Right cardiac atrium (tissue), 5 donors: Measurements from ENCODE around the gene TTC21A. TPM values are rescaled to one million over a fixed set of nuclear protein-coding genes. Genes with fewer than 3 reads are reported as not detected.

Experiments
- ATAC-seq, 2 donors: fragments of 200-7000 bp; cut with Tn5 transposase; one replicate each; pipeline versions ENCODE4 v1.8.0 to v1.9.1; 2020; ENCODE audit warnings: moderate library complexity in 2 of 2, mild to moderate bottlenecking in 1 of 2
- DNase-seq, 3 donors: peaks; one replicate each; pipeline ENCODE4 v3.0.0-alpha.2; 2020
- H3K27ac ChIP-seq: one replicate; pipeline ENCODE4 v1.5.1; 2013; ENCODE audit warnings: mild to moderate bottlenecking, low read length, control low read depth, moderate library complexity
- H3K27me3 ChIP-seq: one replicate; pipeline ENCODE4 v1.6.1; 2013; ENCODE audit not compliant: control insufficient read depth, insufficient read depth
- H3K4me1 ChIP-seq: one replicate; pipeline ENCODE4 v1.6.1; 2013; ENCODE audit warnings: low read length; ENCODE audit not compliant: control insufficient read depth, insufficient read depth
- H3K4me3 ChIP-seq: one replicate; pipeline ENCODE4 v1.5.1; 2013; ENCODE audit warnings: low read length, control low read depth
- H3K9me3 ChIP-seq: one replicate; pipeline ENCODE4 v1.6.1; 2013; ENCODE audit warnings: low read length; ENCODE audit not compliant: control insufficient read depth
- WGBS: extraction: QIAGEN DNeasy Blood & Tissue Kit; methylation state at CpG from one replicate; pipeline ENCODE4 v1.1.7; 2013; 5-methylcytosine and 5-hydroxymethylcytosine counted together
- intact Hi-C, 4 donors: fragments of 100-400 bp; cut with DNase I; formaldehyde crosslinking; loops; one replicate each; pipeline versions ENCODE4 v1.11.0 to v1.14.0; 2022 to 2023
- polyA plus RNA-seq: library from polyadenylated mRNA; stranded (reverse); fragments of 200-250 nt; gene quantifications from one replicate; pipeline ENCODE4 v1.2.3, GENCODE V29; 2013
- total RNA-seq, 4 donors: library from RNA; stranded (reverse); fragmentation: NEBNext Ultra II Directional; extraction: Animal tissue kit (Norgen Biotek cat#: 25700); gene quantifications; one replicate each; pipeline ENCODE4 v1.2.1, GENCODE V29; 2021
- donor health status: healthy with polysubstance abuse.
- donor health status: DM: no; HTN: yes; CAD: no.
- donor health status: DM: no; HTN: no; CAD: no.
- donor health status: DM: no; HTN: yes; CAD: no; lungs with severe emphysema.
- donor health status: DM: yes; HTN: yes; CAD: no.

The TTC21A gene
- total and polyA plus RNA-seq, 5 donors: 1.9 to 3.4 (median 2.2) TPM

DNA sequence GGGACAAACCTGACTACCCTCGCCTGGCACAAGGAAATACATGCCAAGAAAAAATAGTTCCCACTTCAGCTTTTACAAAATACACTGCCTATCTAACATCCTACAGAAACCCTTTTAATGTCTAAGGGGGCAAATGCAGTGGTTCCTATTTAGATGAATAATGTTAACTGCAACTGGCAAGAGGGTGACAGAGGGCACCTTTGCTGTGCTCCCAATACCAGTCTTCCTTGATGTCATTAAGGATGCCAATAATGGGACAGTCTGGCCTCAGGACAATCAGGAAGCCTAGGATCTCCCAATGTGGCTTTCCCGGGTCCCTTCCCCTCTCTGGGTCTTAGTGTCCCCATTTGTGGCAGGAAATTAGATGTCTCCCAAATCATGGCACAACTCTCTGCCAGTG, 32.0 kb downstream of the TTC21A start:
- H3K4me3 ChIP-seq: no peak overlapping the region
- ATAC-seq: no peak
- no peaks in the 10 kb centered on the region for H3K9me3 ChIP-seq
- H3K27ac ChIP-seq: no peak overlapping the region
- no peak for DNase-seq
- no peaks in the 10 kb centered on the region for H3K27me3 ChIP-seq
- H3K4me1 ChIP-seq: peaks cover 33% of the 10 kb centered on the region
- 66% methylated on average over 2 of the region's 2 CpGs for WGBS
- intact Hi-C loops: no loop called here

DNA sequence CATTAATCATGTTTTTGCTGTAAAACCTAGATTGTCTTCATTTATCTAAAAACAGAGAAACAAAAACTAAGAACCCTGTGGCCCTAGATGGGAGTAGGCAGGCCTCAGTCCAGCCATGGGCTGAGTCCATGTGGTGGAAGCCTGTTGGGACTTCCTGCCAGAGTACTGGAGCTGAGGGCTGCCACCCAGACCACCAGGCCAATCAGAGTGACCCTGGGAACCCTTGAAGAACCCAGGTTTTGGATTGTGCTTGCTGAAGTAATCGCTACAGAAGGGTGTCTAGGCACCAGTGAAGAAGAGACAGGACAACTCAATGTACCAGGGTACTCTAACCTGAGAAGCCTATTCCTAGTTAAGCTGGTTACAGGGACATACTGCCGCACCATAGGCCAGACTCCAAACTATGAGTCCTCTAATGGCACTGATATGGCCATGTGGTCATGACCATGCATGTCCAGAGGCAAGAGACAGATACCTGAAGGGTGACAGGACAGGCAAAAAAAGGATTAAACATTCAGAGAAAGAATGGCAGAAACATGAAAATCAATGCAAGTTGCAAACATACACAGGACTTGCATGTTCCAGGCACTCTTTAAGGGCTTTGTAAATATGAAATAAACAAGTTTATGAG, 33.0 kb downstream of the TTC21A start:
- Histone ChIP-seq H3K27me3 (no peaks in the 10 kb centered on the region), H3K4me1 (peaks cover 27% of the 10 kb centered on the region), H3K9me3 (no peaks in the 10 kb centered on the region), H3K27ac (no peak overlapping the region), H3K4me3 (no peak overlapping the region)
- DNase-seq (no peak), ATAC-seq (no peak)
- 90% methylated on average over 2 of the region's 2 CpGs for WGBS
- intact Hi-C loops: no loop called here

DNA sequence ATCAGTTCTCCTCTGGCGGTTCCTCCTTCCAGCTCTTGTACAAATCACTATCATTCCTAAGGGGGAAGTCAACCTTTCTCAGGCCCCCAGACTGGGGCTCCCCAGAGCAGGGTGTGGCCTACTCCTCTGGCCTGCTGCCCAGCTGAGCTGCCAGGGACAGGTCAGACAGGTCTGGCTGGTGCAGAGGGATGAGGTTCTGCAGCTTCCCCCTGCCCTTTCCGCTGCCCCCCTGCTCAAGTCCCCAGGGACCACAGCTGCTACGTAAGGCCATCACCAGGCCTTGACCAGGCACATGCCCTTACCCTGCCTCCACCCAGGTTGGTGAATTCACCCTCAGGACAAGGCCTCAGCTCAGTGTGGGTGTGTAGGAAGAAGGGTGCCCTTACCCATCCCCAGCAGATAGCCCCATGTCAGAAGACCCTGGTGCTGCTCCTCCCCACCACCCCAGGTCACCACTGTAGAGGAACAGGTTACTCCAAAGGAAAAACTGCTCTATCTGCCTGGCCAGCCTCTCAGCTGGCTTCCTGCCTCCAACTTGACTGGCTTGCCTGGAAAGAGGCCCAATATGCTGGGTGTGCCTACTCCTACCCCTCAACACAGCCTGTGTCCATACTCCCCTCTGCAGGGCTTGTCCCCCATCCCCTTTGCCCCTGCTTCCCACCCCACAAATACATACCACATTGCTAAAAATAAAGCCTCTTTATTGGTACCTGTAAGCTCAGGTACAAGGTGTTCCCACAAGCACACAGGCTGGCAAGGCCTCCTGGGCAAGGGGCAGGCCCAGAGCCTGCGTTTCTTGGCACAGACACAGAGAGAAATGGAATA, 33.9 kb downstream of the TTC21A start:
- no peaks in the 10 kb centered on the region for H3K27me3 ChIP-seq
- no peak overlapping the region for H3K27ac ChIP-seq
- ATAC-seq: peak; percentile 63 to 65
- intact Hi-C loops: no loop called here
- H3K4me3 ChIP-seq: no peak overlapping the region
- H3K9me3 ChIP-seq: no peaks in the 10 kb centered on the region
- WGBS: 33% methylated on average over 4 of the region's 4 CpGs
- H3K4me1 ChIP-seq: peaks cover 26% of the 10 kb centered on the region
- peak; percentile 71 to 87 (median 85) for DNase-seq

DNA sequence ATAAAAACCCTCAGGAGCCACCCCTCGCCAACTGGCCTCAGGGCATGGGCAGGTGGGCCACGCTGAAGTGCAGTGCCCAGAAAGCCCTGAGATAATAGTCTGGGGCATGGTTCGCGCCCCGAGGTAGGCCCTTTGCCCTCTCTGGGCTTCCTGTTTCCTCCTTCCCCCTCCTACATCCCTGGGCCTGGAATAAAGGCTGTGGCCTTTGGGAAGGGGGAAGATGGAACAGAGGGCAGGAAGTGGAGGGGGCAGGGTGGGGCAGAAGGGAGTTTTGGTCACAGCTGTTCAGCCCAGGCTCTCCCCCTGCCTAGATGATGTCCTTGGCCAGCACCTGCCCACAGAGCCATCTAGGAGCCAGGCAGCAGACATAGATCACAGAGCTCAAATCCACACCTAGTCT, 34.6 kb downstream of the TTC21A start:
- DNase-seq (peak in 2 of 3 donors; percentile 38 to 74), ATAC-seq (peak; percentile 25 to 50)
- Histone ChIP-seq H3K9me3 (no peaks in the 10 kb centered on the region), H3K4me3 (no peak overlapping the region), H3K27ac (no peak overlapping the region), H3K4me1 (peaks cover 30% of the 10 kb centered on the region), H3K27me3 (no peaks in the 10 kb centered on the region)
- 64% methylated on average over 5 of the region's 5 CpGs for WGBS
- intact Hi-C loops: no loop called here

DNA sequence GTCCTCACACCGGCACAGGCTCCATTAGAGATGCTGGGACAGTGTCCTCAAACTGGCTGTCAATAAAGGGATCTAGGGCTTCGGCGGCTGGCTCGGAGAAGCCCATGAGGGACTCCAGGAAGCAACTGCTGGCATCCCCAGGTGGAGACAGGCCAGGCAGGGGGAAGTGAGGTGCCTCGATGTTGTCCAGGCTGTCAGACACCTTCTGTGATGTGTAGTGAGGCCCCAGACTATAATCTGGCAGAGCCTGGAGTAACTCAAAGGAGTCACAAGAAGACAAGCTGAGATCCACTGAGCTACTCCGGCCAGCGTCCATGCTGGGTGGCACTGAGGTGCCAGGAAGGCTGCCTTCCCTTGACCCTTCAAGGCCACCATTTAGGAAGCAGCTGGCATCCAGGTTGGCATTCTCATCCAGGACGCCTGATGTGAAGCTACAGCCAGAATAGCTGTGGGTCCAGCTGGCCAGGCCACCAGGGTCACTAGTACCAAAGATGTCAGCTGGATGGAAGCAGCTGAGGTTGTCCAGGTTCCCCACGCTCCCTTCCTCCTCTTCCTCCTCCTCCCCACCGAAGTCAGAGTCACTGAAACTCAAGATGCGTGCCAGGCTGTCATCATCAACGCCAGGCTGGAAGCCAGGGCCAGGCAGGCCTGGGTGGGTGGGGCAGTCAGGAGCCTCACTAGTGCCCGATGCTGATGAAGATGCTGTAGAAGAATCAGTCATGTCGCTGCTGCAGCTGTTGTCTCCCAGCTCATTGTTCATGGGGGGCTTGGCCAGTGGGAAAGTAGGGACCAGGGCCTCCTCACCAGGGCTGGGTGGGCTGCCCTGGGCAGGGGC, 35.8 kb downstream of the TTC21A start:
- ATAC-seq (no peak), DNase-seq (no peak)
- peaks cover 40% of the 10 kb centered on the region for H3K4me1 ChIP-seq
- H3K27ac ChIP-seq: no peak overlapping the region
- no peak overlapping the region for H3K4me3 ChIP-seq
- intact Hi-C loops: no loop called here
- no peaks in the 10 kb centered on the region for H3K9me3 ChIP-seq
- 71% methylated on average over 14 of the region's 14 CpGs for WGBS
- H3K27me3 ChIP-seq: no peaks in the 10 kb centered on the region

DNA sequence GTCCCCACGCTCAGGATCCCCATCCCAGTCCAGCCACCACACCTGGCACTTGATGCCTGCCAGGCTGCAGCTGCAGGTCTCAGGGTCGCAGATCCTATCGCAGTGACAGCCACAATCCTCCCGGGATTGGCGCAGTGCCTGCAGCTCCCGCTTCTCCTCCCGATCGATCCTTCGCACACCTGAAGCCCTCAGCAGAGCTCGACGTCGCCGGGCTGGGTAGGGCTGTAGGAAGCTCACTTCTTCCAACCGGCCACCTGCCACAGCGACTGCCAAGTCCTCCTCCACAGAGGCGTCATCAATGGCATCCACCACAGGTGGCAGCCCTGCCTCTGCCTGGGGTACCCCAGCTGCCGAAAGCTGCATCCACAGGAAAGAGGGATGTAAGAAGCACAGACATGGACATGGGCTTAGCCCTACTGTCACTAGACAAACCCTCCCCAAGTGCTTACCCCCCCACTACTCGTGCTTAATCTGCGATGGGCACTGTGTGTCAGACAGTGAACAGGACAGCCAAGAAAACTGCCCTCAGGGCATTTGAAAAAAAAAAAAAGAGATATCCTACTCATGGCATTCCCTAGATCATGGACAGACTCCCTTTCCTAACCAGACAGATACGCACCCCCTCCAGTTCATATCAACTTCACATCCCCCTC, 36.7 kb downstream of the TTC21A start:
- intact Hi-C loops: no loop called here
- no peaks in the 10 kb centered on the region for H3K27me3 ChIP-seq
- WGBS: 85% methylated on average over 20 of the region's 20 CpGs
- peaks cover 46% of the 10 kb centered on the region for H3K4me1 ChIP-seq
- no peaks in the 10 kb centered on the region for H3K9me3 ChIP-seq
- ATAC-seq (no peak), DNase-seq (peak in 1 of 3 donors; percentile 58)
- H3K4me3 ChIP-seq: no peak overlapping the region
- H3K27ac ChIP-seq: no peak overlapping the region

DNA sequence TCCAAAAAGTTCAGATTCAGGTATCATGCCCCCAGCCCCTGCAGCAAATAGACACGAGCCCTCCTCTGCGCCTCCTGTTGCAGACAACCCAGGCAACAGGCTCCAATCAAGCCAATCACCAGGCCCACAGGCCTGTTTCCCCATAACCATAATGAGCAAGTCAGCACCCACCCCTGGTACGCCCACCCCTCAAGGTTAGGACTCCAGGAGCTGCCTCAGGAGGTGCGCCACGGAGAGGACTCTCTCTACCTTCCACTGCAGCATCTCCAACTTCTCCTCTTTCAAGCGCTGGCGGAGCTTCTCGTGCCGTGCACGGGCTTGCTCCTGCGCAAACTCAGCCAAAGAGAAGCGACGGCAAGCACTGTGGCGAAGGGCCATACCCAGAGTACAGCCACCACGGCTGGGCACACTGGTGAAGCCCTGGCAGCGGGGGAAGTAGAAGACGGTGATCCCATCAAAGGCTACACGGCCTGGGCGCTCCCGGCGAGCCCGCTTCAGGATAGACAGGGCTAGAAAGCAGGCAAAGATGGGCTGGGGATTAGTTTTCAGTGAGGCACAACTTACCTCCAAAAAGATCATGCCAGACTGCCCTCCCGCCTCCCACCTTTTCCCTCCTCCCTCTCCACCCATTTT, 37.4 kb downstream of the TTC21A start:
- WGBS: 95% methylated on average over 23 of the region's 23 CpGs
- no peak overlapping the region for H3K27ac ChIP-seq
- peak in 1 of 3 donors; percentile 63 for DNase-seq
- no peaks in the 10 kb centered on the region for H3K9me3 ChIP-seq
- peaks cover 46% of the 10 kb centered on the region for H3K4me1 ChIP-seq
- no peaks in the 10 kb centered on the region for H3K27me3 ChIP-seq
- ATAC-seq: no peak
- intact Hi-C loops: loop anchor here in 1 of 4 donors (5.0 kb wide), 1 partner anchor 37 kb away; no protein-coding TSS in a partner anchor
- H3K4me3 ChIP-seq: no peak overlapping the region

DNA sequence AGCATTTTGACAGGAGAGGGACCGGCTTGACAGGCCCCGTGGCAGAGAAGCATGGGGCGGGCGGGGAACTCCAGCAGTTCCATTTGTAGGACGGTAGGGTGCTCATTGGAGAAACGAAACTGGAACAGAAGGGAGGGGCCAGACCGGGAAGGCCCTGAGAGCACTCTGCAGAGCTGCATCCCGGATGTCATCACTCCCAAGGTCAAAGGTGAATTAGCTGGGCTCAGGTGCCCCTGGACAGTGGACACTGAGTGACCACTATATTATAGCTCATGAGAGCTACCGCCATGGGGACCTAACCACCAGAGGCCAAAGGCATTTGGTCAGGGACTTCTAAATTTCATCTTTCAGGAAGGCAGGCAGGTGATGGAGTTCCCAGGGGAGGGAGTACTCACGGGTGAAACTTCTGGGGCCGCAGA, 38.6 kb downstream of the TTC21A start:
- Histone ChIP-seq H3K4me1 (peaks cover 48% of the 10 kb centered on the region), H3K4me3 (no peak overlapping the region), H3K27me3 (no peaks in the 10 kb centered on the region), H3K27ac (peak overlapping the region; percentile 4), H3K9me3 (no peaks in the 10 kb centered on the region)
- ATAC-seq: peak in 1 of 2 donors; percentile 1
- intact Hi-C loops: loop anchor here in 1 of 4 donors (5.0 kb wide), 1 partner anchor 36 kb away; no protein-coding TSS in a partner anchor
- WGBS: 58% methylated on average over 11 of the region's 11 CpGs
- DNase-seq: peak in 2 of 3 donors; percentile 41 to 75

DNA sequence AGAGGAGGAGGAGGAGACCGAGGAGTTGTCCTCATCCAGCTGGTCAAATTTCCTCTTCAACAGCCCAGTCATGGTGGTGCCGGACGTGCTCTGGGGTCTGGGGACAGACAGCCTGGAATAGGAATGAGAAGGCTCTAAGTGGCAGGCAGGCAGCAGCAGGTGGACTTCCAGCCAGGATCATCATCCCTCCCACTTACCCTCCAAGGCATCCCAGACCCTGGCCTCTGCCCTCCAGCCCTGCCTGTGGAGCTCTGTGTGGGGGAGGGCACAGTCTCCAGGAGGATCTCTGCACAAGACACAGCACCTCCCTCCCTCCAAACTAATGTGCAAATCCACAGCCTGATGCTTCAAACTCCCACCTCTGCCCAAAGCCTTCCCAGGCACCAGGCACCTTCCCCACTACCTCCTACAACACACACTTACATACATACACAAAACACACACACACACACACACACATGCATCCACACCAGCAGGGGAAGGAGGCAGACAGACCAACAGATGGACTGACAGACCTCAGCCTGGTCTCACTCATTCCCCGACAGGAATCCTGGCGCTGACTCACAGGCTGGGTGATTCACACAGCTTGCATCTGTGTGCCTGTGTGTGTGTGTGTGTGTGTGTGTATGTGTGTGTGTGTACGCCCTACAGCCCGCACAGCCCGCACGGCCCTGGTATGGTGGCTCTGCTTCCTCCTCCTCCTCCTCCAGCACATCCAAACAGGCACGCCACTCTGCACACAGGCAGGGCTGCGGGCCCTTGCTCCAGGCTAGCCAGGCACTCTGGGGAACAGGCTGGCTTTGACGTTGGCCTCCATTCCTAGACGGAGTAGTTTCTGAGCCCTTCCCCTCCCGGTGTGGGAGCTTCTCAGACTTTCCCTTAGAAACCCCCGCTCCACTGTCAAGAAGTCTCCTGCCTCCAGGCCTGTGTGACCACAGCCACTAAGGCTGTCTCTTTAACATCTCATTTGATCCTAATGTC, 39.4 kb downstream of the TTC21A start:
- intact Hi-C loops: loop anchor here in 1 of 4 donors (5.0 kb wide), 1 partner anchor 35 kb away; no protein-coding TSS in a partner anchor
- ATAC-seq (peak; percentile 40 to 63), DNase-seq (peak; percentile 85 to 86 (median 85))

More for the DNA sequence above, 39.4 kb downstream of the TTC21A start:
- H3K27ac ChIP-seq: peak overlapping the region; percentile 62
- 26% methylated on average over 15 of the region's 15 CpGs for WGBS
- peak overlapping the region; percentile 8 for H3K4me3 ChIP-seq
- H3K4me1 ChIP-seq: peaks cover 41% of the 10 kb centered on the region
- H3K27me3 ChIP-seq: no peaks in the 10 kb centered on the region
- no peaks in the 10 kb centered on the region for H3K9me3 ChIP-seq
